ENCODE measurements around the gene FAM136A.
"Not testable (repeated sequence)": the region's sequence is repeated elsewhere in the genome, so short reads cannot be mapped to it uniquely, and the experiment has no call there.

FAM136A gene

DNA sequence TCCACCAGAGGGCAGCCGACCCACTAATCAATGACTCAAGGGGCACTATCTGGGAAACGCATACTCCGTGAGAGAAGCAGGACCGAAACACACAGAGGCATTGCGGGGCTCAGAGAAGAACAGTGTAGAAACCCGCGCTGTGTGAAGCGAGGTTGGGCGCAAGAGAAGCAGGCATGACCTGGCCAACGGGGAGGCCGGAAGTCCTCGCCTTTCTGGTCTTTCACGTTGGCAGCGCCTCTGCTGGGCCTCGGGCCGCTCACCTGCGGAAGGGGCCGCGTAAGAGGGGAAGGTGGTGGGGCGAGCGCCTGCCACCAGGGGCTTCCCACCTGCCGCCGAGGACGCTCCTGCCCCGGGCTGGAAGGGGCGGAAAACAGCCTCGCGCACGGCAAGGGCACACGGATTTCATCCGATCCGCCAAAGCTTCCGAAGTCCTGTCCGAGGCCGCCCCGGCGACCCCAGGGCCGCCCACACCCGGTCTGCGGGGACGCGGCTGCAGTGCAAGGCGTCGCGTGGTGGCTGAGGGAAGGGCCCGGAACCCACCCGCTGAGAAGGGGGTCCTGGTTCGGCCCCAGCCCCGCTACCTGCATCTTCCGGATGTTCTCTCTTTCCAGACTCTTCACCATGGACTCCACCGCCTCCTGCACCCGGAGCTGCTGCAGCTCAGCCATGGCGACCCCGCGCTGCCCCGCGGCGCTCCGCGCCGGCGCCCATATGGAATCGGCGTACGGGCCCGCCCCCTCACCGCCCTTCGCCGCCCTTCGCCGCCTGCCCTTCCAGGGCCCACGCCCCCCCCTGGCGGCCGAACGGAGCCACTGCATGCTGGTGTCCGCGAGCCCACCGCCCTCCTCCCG is at the start of gene FAM136A:
FAM136A (minus strand) TSS at position 724 of the 851 bp plus-strand sequence; CDS start at position 668, 56 bp downstream.
- peak; percentile 78 for DNase-seq

DNA sequence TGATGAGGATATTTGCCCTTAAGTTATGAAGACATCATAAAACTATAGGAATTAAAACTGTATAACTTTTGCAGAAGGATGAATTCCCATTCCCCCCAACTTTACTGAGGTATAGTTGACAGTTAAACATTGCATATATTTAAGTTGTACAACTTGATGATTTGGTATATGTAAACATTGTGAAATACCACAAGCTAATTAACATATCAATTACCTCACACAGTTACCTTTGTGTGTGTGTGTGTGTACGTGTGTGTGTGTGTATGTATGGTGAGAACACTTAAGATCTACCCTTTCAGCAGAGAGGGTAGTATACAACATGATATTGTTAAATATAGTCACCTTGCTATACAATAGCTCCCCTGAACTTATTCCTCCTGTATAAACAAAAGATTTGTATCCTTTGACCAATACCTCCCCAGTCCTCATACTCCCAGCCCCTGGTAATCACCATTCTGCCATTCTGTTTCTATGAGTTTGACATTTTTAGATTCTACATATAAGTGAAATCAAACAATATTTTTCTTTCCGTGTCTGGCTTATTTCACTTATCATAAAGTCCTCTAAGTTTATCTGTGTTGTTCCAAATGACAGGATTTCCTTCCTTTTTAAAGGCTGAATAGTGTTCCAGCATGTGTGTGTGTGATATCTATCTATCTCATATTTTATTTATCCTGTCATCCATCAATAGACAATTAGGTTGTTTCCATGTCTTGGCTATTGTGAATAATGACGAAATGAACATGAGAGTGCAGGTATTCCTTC is 48.2 kb upstream of the FAM136A start:
- no peak for DNase-seq

DNA sequence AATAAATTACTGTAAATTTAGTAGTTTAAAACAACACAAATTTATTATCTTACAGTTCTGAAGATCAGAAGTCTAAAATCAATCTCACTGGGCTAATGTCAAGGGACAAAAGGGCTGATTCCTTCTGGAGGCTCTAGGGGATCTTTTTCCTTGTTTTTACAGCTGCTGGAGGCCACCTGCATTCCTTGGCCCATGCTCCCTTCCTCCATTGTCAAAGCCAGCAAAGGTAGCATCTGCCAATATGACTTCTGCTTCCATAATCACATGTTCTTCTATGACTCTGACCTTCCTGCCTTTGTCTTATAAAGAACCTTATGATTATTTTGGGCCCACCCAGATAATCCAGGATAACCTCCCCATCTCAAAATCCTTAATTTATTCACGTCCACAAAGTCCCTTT is 46.0 kb upstream of the FAM136A start:
- DNase-seq, result no peak

DNA sequence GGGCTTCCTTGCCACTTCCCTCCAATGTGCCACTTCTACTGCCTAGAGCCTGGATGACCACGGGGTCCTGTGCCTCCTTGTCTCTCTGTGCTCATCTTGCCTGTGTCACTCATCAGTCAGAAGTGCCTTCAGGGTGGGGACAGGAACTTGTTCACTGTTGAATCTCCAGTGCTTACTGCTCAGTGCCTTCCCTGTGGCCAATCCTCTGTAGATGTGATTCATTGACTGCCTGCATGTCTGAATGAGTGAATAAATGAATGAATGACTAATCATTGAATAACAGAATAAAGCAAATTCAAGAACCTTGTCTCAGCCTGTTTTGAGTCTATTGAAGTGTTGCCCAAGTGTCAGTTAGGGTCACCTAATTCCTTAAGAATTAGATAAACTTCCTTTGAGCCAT is 42.3 kb upstream of the FAM136A start:
- DNase-seq, result peak; percentile 52

DNA sequence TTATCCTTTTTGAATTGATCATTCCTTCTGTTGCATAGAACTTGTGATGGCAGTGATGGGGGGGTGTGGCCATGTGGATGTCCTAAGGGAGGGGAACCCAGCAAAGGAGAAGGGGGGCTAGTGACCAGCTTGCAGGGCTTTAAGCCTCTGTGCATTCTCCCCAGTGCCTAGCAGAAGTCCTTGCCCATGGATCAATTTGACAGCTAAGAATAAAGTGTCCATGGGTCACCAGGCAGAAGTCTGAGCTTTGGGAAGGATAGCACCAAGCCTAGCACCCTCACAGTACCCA is 39.6 kb upstream of the FAM136A start:
- no peak for DNase-seq

DNA sequence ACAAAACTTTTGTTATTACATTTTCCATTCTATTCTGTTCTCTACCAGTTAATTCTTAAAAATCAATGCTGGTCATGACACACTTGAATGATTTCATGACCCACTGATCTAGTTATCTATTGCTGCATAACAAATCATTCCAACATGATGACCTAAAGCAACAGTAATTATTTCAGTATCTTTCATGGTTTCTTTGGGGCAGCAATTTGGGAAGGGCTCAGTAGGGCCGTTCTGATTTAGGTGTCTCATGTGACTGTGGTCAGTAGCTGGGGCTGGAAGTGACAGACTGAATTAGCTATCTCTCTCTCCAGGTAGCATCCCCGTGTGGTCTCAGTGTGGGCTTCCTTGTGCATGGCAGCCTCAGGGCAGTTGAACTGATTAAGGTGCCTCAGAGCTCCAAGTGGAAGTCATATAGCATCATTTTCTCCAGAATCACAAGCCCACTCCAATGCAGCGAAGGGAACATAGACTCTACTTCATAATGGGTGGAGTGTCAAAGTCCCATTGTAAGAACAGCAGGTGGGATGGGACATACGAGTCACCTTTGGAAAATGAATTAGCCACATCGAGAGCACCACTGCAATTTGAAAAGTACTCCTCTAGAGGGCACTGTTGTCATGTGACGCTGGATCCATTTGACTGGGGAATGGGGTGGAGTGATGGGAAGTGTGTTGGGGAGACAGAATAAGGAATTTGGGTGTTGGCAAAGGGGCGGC is 39.1 kb upstream of the FAM136A start:
- DNase-seq, result peak; percentile 48

DNA sequence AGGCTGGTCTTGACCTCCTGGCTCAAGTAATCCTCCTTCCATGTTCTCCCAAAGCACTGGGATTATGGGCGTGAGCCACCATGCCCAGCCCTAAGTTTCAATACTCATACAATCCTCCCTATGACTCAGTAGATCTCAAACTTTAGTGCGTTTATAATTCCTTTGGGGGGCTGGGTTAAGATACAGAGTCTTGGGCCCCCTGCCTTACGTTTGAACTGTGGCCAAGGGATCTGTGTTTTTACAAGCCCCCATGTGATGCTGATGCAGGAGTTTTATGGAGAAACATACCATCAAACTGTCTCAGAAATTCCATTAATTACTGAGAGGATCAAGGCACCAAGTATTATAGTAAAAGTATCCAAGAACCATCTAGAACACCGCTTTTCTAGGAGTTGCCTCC is 38.2 kb upstream of the FAM136A start:
- DNase-seq, result peak; percentile 7

DNA sequence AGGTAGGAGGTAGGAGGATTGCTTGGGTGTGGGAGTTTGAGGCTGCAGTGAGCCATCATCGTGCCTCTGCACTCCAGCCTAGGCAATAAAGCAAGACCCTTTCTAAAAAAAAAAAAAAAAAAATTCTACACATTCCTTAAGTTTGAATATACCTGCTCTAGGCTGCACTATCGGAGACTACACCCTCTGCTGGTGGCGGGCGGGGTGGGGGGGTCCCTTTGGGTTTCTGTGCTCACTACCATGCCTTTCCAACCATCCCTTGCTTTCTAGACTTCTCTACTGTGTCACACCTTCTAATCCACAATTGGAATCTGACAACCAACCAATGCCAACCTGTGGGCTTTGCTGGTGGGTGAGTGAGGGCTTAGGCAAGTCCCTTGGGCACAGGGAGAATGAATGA is 34.7 kb upstream of the FAM136A start:
- DNase-seq, result no peak

DNA sequence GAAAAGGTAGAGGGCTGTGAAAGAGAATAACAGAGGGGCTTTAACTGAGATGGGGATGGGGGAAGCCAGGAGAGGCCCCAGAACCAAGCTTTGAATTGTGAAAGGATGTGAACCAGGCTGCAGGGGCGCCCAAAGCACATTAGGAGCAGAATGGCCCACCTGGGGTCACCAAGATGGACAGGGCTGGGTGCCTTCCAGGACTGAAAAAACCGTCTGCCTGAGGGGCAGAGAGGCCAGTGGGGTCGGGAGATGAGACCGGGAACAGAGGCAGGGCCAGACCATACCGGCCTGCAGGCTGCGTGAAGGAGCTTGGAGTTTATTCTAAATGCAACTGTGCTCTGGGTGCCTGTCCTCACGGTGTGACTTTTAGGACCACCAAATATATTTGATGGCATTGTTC is 29.1 kb upstream of the FAM136A start:
- no peak for DNase-seq

DNA sequence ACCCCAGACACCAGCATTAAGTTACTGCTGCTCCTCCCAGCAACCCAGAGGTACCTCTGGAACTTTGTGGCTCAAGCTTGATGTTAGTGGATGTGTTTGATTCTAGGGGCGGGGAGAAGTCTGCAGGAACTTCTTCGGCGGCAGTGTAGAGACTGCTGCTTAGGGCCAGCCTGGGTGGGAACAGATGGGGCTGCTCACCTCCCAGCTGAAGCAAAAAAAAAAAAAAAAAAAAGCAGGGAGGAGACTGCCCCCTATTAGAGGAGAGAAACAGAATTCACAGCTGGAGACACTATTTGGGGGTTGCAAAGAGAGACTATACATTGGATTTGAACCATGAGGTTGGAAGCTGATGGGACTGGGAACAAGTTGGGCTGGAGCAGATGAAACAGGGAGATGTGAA is 28.6 kb upstream of the FAM136A start:
- DNase-seq, result no peak

DNA sequence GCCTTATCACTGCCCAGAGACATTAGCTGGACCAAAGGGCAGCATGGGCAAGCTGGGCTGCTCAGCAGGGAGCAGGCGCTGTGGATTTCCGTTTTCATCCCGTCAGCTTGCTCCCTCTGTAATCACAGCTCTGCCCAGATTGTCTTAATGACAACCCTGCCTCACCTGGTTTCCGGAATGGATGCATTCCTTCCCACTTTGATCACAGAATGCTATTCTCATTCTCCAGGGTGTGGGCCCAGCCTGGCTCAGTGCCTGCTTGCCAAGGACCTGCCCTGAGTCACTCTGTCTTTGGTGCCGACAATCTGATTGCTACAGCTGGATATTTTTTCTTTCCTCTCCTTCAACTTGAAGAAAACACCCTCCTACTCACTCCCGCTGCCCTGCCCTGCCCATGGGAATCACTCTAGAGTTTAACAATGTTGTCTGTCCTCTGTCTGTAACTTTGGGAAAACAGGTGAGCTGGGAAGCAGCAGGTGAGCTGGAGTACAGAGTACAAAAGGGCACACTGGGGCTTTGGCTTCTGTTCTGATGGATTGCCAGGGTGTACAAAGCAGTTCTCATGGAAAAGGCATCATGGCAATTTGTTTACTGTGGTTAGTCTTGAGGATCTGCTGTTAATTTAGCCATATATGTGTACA is 27.2 kb upstream of the FAM136A start:
- DNase-seq, result no peak

DNA sequence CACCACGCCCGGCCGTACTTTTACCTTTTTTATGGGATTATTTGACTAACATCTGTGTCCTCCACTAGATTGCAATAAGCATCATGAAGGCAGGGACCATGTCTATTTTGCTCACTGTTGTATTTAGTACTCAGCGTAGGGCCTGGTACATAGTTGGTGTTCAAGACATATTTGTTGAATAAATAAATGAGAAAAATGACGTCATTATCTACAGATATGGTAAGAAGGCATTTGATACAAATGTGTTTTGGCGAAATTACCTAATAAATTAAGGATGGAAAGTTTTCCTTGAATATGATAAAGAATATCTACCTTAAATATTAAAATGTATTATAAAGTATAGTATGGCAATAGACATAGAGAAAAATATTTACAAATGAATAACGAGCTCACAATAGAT is 24.0 kb upstream of the FAM136A start:
- DNase-seq, result no peak

DNA sequence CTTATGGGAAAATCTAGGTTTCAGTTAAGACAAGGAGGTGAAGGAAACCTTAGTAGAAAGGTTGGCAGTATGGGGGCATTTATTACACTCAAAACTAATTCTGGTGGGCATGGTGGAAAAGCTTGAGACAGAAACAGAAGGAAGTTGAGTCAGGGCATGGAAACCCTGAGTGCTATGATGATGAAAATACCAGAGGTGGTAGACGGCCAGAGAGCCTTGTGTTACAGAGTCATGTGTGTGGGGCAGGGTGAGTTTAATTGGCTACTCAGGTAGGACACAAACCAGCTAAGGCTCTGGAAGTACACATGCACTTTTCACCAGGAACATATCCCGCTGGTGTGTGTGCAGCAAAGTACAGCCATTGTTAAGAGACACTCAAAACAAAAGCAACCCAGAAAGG is 20.7 kb upstream of the FAM136A start:
- no peak for DNase-seq

DNA sequence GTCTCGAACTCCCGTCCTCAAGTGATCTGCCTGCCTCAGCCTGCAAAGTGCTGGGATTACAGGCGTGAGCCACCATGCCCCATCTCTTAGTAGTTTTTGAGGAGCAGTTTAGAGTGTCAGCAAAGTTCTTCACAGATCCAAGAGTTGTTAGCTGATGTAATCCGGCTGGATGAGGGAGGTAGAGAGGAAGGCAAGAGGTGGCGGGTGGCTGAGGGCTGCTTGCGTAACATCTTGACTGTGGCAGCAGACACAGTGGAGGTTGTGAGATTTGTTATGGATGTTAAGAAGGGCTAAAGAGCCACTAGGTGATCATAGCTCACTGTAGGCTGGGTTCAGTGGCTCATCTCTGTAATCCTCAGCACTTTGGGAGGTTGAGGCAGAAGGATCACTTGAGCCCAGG is 19.5 kb upstream of the FAM136A start:
- DNase-seq, result no peak

DNA sequence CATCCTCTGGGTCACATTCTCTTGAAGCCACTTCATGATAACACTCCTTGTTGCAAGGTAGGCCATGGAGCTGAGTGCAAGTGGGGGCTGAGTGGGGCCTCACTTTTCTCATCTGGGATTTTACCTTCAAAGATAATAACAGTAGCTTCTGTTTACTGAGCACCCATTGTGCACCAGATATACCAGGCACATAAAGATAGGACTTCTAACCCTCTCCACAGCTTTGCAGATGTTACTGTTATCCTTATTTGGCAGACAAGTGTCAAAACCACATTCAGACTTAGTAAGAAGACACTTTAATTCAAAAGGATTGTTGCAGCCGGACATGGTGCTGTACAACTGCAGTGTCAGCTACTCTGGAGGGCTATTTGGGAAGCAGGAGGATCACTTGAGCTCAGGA is 12.8 kb upstream of the FAM136A start:
- DNase-seq, result no peak

DNA sequence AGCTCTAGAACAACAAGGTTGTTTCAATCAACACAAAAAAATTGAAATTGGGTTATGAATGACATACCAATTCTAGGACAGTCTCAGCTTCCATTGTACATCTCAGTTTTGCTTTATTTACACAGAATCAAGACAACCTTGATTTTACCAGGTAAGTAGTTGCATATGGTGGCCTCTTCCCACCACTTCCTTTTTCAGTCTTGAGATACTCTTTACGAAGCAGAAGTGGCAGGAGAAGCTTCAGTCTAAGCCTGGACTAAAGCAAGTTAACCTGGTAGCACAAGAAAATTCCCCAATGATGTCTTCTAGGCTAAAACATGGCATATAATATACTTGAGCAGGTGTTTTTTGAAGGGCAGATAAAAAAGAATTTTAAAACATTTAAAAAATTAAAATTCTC is 10.7 kb upstream of the FAM136A start:
- DNase-seq, result no peak

DNA sequence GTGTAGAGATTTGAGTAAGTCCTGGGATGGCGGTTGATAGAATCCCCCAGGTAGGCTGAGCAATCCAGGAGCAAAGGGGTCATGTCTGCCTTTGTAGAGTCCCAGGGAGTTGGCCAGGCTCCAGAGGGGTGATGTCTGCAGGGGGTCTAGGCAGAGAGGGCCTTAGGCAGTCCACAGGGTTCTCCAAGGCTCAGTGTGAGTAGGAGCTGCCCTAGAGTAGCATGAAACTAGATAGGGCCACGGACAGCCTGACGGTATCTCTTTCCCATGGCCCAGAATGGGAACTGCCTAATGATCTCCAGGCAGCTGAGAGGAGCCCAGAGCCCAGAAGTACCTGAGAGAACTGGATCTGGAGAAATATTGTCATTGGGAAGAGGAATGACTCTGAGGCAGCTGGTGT is 9.0 kb upstream of the FAM136A start:
- DNase-seq, result no peak

DNA sequence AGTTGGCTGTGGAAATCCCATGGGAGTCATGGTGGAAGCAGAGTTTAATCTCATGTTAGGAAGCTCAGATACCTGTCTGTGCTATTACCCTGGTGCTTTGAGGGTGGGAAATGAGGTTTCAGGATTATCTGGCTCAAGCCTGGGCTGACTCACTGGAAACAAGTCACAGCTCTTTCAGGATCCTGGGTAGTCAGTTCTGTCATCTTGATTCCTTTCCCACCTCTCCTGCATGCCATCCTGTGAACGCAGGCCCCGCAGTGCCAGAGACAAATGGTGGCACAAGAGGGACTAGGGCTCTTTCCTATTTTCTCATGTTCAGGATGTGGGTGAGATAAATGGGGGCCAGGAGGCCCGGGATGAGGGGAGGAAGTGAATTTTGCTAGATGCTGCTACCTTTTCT is 3.7 kb upstream of the FAM136A start:
- DNase-seq, result no peak

DNA sequence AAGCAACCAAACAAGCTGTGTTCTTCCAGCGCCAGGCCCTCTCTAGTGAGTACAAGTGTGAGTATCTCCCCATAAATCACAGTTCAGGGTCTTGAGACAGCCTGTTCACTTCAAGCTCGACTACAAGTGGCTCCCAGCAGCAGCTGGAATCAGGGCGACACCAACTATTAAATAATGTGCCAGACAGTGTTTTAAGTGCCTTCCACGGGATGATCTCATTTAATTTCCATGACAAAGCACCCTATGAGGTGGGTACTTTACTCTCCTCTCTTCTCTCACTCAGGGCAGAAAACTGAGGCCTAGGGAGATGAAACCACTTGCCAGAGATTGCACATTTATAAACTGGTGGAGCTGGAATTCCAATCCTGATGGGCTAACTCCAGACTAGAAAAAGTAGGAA is 2.6 kb upstream of the FAM136A start:
- no peak for DNase-seq

DNA sequence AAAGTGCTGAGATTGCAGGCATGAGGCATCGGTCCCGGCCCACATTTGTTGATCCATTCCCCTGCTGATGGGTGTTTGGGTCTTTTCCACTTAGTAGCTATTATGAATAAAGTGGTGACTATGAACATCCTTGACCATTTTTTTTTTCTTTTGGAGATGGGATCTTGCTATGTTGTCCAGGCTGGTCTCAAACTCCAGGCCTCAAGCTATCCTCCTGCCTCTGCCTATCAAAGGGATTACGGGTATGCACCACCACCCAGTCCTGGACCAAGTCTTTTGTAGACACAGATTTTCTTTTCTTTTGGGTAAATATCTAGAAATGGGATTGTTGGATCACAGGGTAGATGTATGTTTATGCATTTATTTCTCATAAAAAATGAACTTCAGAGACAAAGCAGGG is 1.3 kb upstream of the FAM136A start:
- no peak for DNase-seq

DNA sequence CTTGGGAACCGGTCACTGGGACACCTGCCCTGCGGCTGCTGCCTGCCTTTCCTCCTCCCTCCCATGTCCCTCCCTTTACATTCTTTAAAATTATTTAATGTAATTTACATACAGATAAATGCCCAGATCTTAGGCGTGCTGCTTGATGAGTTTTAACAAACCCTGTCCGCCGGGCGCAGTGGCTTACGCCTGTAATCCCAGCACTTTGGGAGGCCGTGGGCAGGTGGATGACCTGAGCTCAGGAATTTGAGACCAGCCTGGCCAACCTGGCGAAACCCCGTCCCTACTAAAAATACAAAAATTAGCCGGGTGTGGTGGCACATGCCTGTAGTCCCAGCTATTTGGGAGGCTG is 304 bp upstream of the FAM136A start:
- DNase-seq, result not testable (repeated sequence)

DNA sequence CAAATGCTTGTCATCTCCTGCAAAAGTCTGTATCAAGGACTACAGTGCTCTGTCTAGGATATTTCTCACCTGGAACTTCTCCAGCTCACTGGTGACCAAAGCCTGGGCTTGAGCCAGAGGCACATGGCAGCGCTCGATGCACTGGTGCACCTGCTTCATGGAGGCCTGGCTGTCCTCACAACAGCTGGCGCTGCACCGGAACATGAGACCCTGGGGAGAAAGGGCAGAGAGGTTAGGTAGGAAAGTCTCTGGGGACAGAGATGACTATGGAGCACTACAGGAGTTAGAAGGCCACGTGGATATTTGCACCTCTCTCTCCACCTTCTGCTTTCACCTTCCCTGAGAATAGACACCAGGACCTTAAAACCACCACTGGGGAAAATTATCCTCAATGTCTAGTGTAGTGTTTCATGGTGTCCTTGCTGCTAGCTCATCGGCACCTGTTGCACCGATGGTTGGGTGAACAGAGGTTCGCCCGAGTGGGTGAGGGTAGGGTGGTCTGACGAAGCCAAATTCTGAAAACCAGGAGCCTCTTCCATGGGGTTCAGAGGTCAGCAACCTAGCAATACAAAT is 1.0 kb downstream of the FAM136A start:
- no peak for DNase-seq

DNA sequence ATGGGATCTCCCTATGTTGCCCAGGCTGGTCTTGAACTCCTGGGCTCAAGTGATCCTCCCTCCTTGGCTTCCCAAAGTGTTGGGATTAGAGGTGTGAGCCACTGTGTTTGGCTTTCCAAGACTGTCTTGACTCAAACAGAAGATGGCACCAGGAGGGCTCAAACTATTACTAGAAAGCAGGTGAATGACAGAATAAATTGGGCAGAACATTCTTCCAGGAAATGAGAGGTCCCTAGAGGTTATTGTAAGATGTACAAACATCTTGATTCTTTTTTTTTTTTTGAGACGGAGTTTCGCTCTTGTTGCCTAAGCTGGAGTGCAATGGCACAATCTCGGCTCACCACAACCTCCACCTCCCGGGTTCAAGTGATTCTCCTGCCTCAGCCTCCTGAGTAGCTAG is 4.0 kb downstream of the FAM136A start:
- DNase-seq, result not testable (repeated sequence)
